ENCODE measurements around the gene HYAL1. TPM values are rescaled to one million over a fixed set of nuclear protein-coding genes. Genes with fewer than 3 reads are reported as not detected.

HYAL1 gene
- total RNA-seq, 1 donor from 2014 or later, result 0.83 TPM

- no peak for DNase-seq (ENCODE audit: extremely low spot score, unreplicated experiment)
- Mint-ChIP-seq H3K36me3 (ENCODE audit: unreplicated experiment) (no peaks in the 10 kb centered on the region), H3K4me1 (ENCODE audit: unreplicated experiment) (peaks cover 14% of the 10 kb centered on the region), H3K9me3 (ENCODE audit: unreplicated experiment) (no peaks in the 10 kb centered on the region), H3K4me3 (ENCODE audit: unreplicated experiment) (no peak within 1 kb of the TSS), H3K27me3 (ENCODE audit: unreplicated experiment) (peaks cover 16% of the 10 kb centered on the region), H3K27ac (ENCODE audit: unreplicated experiment) (no peak within 1 kb of the TSS)
- no peak for TF ChIP-seq CTCF (IDR thresholded peaks at IDR 0.05)
Observed at GRCh38 chr3:50278880-50279224, 24.5 kb downstream of the HYAL1 start, which contains the start of gene LSMEM2. LSMEM2 (plus strand) TSS chr3:50279087; CDS start chr3:50279114, 27 bp downstream.

- no peak for TF ChIP-seq CTCF (IDR thresholded peaks at IDR 0.05)
- DNase-seq (ENCODE audit: extremely low spot score, unreplicated experiment), result no peak
- H3K27ac Mint-ChIP-seq (ENCODE audit: unreplicated experiment), result no peak overlapping the region
- H3K4me3 Mint-ChIP-seq (ENCODE audit: unreplicated experiment), result no peak overlapping the region
- no peaks in the 10 kb centered on the region for H3K36me3 Mint-ChIP-seq (ENCODE audit: unreplicated experiment)
- no peaks in the 10 kb centered on the region for H3K9me3 Mint-ChIP-seq (ENCODE audit: unreplicated experiment)
- H3K27me3 Mint-ChIP-seq (ENCODE audit: unreplicated experiment), result peaks cover 16% of the 10 kb centered on the region
- peaks cover 14% of the 10 kb centered on the region for H3K4me1 Mint-ChIP-seq (ENCODE audit: unreplicated experiment)
Observed at GRCh38 chr3:50278123-50278879, 25.1 kb downstream of the HYAL1 start.

GRCh38 chr3:50276762-50277101 is 26.6 kb downstream of the HYAL1 start:
- Mint-ChIP-seq H3K4me1 (ENCODE audit: unreplicated experiment) (peaks cover 17% of the 10 kb centered on the region), H3K27ac (ENCODE audit: unreplicated experiment) (no peak overlapping the region), H3K9me3 (ENCODE audit: unreplicated experiment) (no peaks in the 10 kb centered on the region), H3K27me3 (ENCODE audit: unreplicated experiment) (peaks cover 16% of the 10 kb centered on the region), H3K4me3 (ENCODE audit: unreplicated experiment) (no peak overlapping the region), H3K36me3 (ENCODE audit: unreplicated experiment) (no peaks in the 10 kb centered on the region)
- DNase-seq (ENCODE audit: extremely low spot score, unreplicated experiment), result no peak
- no peak for TF ChIP-seq CTCF (IDR thresholded peaks at IDR 0.05)

- H3K4me3 Mint-ChIP-seq (ENCODE audit: unreplicated experiment), result no peak overlapping the region
- H3K27ac Mint-ChIP-seq (ENCODE audit: unreplicated experiment), result no peak overlapping the region
- H3K36me3 Mint-ChIP-seq (ENCODE audit: unreplicated experiment), result no peaks in the 10 kb centered on the region
- H3K27me3 Mint-ChIP-seq (ENCODE audit: unreplicated experiment), result peaks cover 16% of the 10 kb centered on the region
- H3K9me3 Mint-ChIP-seq (ENCODE audit: unreplicated experiment), result no peaks in the 10 kb centered on the region
- TF ChIP-seq CTCF (IDR thresholded peaks at IDR 0.05), result no peak
- no peak for DNase-seq (ENCODE audit: extremely low spot score, unreplicated experiment)
- H3K4me1 Mint-ChIP-seq (ENCODE audit: unreplicated experiment), result peaks cover 17% of the 10 kb centered on the region
Observed at GRCh38 chr3:50275996-50276761, 27.2 kb downstream of the HYAL1 start.

Measured in osteocyte (in vitro differentiated cells).